OCI-LY7 (cell line): ENCODE results near the gene DNAJC5G. TPM values are rescaled to one million over a fixed set of nuclear protein-coding genes. Genes with fewer than 3 reads are reported as not detected.

Experiments
- BruUV-seq: library from RNA; stranded (reverse); fragments of 400-500 nt; replicated peaks from 2 replicates; lab custom pipeline; 2021; lab: Mats Ljungman, UMichigan
- CTCF ChIA-PET: fragments of 300-600 bp; sonication (Branson Sonifier 250); formaldehyde crosslinking; loops from one replicate; lab custom pipeline; 2022; ENCODE audit warnings: antibody characterized with exemption; ENCODE audit not compliant: unreplicated experiment; lab: Charles Lee
- POLR2A ChIA-PET: fragments of 300-600 bp; sonication (Branson Sonifier 250); formaldehyde crosslinking; loops from one replicate; lab custom pipeline; 2022; ENCODE audit warnings: antibody characterized with exemption; lab: Charles Lee
- DNase-seq: peaks from one replicate; pipeline ENCODE4 v3.0.0-alpha.2; 2015; ENCODE audit warnings: low spot score
- H2AFZ ChIP-seq: fragments of 200-600 bp; sonication (generic), shearing (Covaris generic); 2 replicates; pipeline ENCODE4 v1.6.1; 2014; ENCODE audit warnings: mild to moderate bottlenecking, antibody characterized with exemption, low read length, moderate library complexity
- H3K27ac ChIP-seq: fragments of 200-600 bp; sonication (generic); 2 replicates; pipeline ENCODE4 v1.5.1; 2014; ENCODE audit warnings: mixed run types, low read depth, mild to moderate bottlenecking, moderate library complexity, low read length, inconsistent platforms; ENCODE audit not compliant: poor library complexity, severe bottlenecking
- H3K36me3 ChIP-seq: fragments of 200-600 bp; sonication (generic); 2 replicates; pipeline ENCODE4 v1.6.1; 2014; ENCODE audit warnings: mild to moderate bottlenecking, antibody characterized with exemption, low read length, moderate library complexity, mixed read lengths; ENCODE audit not compliant: insufficient read depth
- H3K4me1 ChIP-seq: fragments of 200-600 bp; sonication (generic); 2 replicates; pipeline ENCODE4 v1.5.1; 2014; ENCODE audit warnings: mild to moderate bottlenecking, low read length; ENCODE audit not compliant: insufficient read depth, poor library complexity, severe bottlenecking
- H3K4me2 ChIP-seq: fragments of 200-600 bp; sonication (generic); 2 replicates; pipeline ENCODE4 v1.6.1; 2014; ENCODE audit warnings: mild to moderate bottlenecking, low read length
- H3K4me3 ChIP-seq: fragments of 200-600 bp; sonication (generic); 2 replicates; pipeline ENCODE4 v1.5.1; 2014; ENCODE audit warnings: mild to moderate bottlenecking, low read depth, low read length; ENCODE audit not compliant: poor library complexity, severe bottlenecking
- H3K79me2 ChIP-seq: fragments of 200-600 bp; sonication (generic); 2 replicates; pipeline ENCODE4 v1.6.1; 2016; ENCODE audit warnings: low read depth, mild to moderate bottlenecking, low read length, moderate library complexity, mixed read lengths; ENCODE audit not compliant: insufficient read depth
- H3K9me2 ChIP-seq: fragments of 200-600 bp; sonication (generic); 2 replicates; pipeline ENCODE4 v1.6.1; 2016; ENCODE audit warnings: mild to moderate bottlenecking, low read length, mixed read lengths; ENCODE audit not compliant: insufficient read depth
- H3K9me3 ChIP-seq: fragments of 200-600 bp; sonication (generic); 2 replicates; pipeline ENCODE4 v1.6.1; 2014; ENCODE audit warnings: mild to moderate bottlenecking, mixed run types, low read length, mixed read lengths
- H4K20me1 ChIP-seq: fragments of 200-600 bp; sonication (generic); 2 replicates; pipeline ENCODE4 v1.6.1; 2014; ENCODE audit warnings: mild to moderate bottlenecking, antibody characterized with exemption, low read length, moderate library complexity, mixed read lengths; ENCODE audit not compliant: insufficient read depth
- CTCF ChIP-seq: fragments of 200-600 bp; sonication (generic); conservative IDR thresholded peaks from 2 replicates; pipeline ENCODE4 v1.5.1; 2014; ENCODE audit warnings: mild to moderate bottlenecking, antibody characterized with exemption, low read length, moderate library complexity, mixed read lengths
- EZH2phosphoT487 ChIP-seq: fragments of 200-600 bp; sonication (generic); IDR thresholded peaks from 2 replicates; pipeline ENCODE4 v1.6.1; 2018; ENCODE audit warnings: low read depth, borderline replicate concordance, mild to moderate bottlenecking, mixed run types, antibody characterized with exemption, low read length, moderate library complexity, mixed read lengths
- intact Hi-C: fragments of 100-400 bp; cut with micrococcal nuclease; formaldehyde crosslinking; loops from one replicate; pipeline ENCODE4 v1.10.0; 2022; ENCODE audit not compliant: unreplicated experiment
- total RNA-seq, 2 experiments: library from RNA; depleted of rRNA in 1 of 2; stranded (reverse); fragments of >200 nt in 1 of 2; shearing (Covaris generic) in 1 of 2; gene quantifications; 2 replicates each; pipeline ENCODE4 v1.2.3, GENCODE V29; 2014 to 2022

DNAJC5G gene
- total RNA-seq, 2 experiments from 2014 or later: 4.7 to 18.2 TPM

DNA sequence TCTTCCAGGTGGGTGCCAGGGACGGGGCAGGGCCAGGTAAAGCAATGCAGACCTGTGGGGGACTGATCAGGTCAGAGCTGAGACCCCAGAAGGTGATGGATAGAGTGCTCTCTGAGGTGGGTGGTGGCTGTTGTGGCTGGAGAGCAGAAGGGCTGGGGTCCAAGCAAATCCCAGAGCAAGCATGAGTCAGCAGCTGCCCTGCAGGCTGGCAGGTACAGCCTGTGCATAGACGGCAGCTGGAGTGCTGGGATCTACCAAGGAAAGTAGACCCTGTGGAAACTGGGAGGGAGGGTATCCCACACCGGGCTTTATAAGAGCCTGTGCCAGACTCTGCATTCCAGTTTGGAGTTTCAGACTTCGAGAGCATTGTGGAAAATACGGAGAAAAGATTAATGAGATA, 7.7 kb downstream of the DNAJC5G start:
- Histone ChIP-seq H2AFZ (no peak overlapping the region), H3K9me2 (no peaks in the 10 kb centered on the region), H3K4me1 (peaks cover 49% of the 10 kb centered on the region), H3K4me2 (no peak overlapping the region), H3K79me2 (no peaks in the 10 kb centered on the region), H3K36me3 (no peaks in the 10 kb centered on the region), H3K9me3 (no peaks in the 10 kb centered on the region), H4K20me1 (no peaks in the 10 kb centered on the region), H3K27ac (no peak overlapping the region), H3K4me3 (no peak overlapping the region)
- POLR2A ChIA-PET: interaction anchor here (0.6 to 1.1 kb wide), 6 partner anchors 8 to 98 kb away, joined by 3 to 4 read pairs (median 3); no protein-coding TSS in a partner anchor
- intact Hi-C loops: no loop called here
- no TSS peak for BruUV-seq
- no peak for DNase-seq
- TF ChIP-seq EZH2phosphoT487 (no peak), CTCF (no peak)
- CTCF ChIA-PET: interaction anchor here (1.2 kb wide), 1 partner anchor 31 kb away, joined by 3 read pairs; no protein-coding TSS in a partner anchor

DNA sequence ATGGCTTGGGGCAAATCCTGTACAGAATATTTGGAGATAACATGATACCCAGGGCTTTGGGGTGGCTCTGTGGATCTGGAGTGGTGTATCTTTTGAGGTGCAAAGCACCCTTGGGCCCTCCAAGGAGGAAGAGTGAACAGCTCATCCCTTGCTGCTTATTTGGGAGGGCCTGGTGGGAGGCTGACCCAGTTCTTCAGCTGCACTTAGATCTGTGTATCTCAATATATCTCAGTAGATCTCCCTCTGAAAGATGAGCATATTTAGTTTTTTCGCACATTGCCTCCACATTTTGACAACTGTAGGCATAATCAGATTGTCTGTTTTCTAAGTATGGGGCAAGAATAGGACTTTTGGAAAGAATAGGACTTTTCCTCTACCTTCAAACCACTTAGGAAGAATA, 9.8 kb downstream of the DNAJC5G start:
- ChIA-PET POLR2A (no interaction called here), CTCF (no interaction called here)
- peaks cover 58% of the 10 kb centered on the region for H3K4me1 ChIP-seq
- no peak for TF ChIP-seq EZH2phosphoT487
- TF ChIP-seq CTCF: no peak
- no peak overlapping the region for H3K4me2 ChIP-seq
- BruUV-seq: no TSS peak
- H3K4me3 ChIP-seq: no peak overlapping the region
- H4K20me1 ChIP-seq: no peaks in the 10 kb centered on the region
- intact Hi-C loops: no loop called here
- no peak overlapping the region for H2AFZ ChIP-seq
- no peaks in the 10 kb centered on the region for H3K9me3 ChIP-seq
- H3K79me2 ChIP-seq: no peaks in the 10 kb centered on the region
- H3K36me3 ChIP-seq: no peaks in the 10 kb centered on the region
- no peak for DNase-seq
- no peak overlapping the region for H3K27ac ChIP-seq
- H3K9me2 ChIP-seq: no peaks in the 10 kb centered on the region

DNA sequence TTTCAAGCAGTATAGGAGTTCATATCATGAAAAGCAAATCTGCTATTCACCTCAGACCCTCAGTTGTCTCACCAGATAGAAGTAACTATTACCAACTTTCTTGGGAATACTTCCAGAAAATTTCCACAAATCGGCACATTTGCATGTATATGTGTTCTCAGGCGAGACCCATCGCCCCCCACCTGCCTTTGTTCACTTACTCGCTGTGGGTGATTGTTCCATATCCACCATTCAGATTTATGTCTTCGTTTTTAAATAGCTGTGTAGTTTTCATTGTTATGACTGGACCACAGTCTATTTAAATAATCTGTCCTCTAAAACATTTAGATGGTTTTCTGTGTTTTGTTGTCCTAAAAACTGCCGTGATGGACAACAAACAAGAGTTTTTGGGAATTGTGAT, 10.2 kb downstream of the DNAJC5G start:
- Histone ChIP-seq H3K9me3 (no peaks in the 10 kb centered on the region), H3K36me3 (no peaks in the 10 kb centered on the region), H3K27ac (no peak overlapping the region), H3K4me2 (no peak overlapping the region), H3K4me1 (peaks cover 58% of the 10 kb centered on the region), H3K79me2 (no peaks in the 10 kb centered on the region), H2AFZ (no peak overlapping the region), H3K9me2 (no peaks in the 10 kb centered on the region), H4K20me1 (no peaks in the 10 kb centered on the region), H3K4me3 (no peak overlapping the region)
- POLR2A ChIA-PET: interaction anchor here (0.9 kb wide), 1 partner anchor 34 kb away, joined by 3 read pairs; no protein-coding TSS in a partner anchor
- no TSS peak for BruUV-seq
- no peak for TF ChIP-seq CTCF
- no peak for TF ChIP-seq EZH2phosphoT487
- CTCF ChIA-PET: no interaction called here
- DNase-seq: no peak
- intact Hi-C loops: no loop called here
